ENCODE data around the gene MTMR10.
A peak's percentile ranks its signal among the peaks of the same experiment; 100 is the strongest.

Gene MTMR10

DNA sequence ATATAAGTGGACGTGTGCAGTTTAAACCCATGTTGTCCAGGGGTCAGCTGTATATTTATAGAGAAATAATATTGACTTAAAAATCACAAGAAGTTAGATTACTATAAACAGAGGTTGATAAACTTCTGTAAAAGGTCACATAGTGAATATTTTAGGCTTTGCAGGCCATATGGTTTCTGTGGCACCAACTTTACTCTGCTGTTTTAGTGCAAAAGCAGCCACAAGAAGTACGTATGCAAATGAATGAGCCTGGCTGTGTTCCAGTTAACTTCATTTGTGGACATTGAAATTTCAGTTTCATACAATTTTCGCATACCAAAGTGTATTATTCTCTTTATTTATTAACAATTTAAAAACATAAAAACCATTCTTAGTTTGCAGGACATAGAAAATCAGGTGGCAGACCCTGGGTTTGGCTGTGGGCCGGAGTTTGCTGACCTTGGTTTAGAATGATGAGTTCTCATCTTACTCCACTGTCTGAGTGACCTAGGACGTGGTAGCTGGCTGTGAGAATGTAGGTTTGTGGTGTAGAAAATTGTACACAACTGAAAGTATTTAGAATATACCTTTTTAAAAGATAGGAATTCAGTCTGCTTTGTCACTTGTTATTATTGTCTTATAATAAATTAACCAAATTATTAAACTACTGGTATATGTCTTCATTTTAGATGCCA, 71.4 kb downstream of the MTMR10 start:
- no peak for DNase-seq

DNA sequence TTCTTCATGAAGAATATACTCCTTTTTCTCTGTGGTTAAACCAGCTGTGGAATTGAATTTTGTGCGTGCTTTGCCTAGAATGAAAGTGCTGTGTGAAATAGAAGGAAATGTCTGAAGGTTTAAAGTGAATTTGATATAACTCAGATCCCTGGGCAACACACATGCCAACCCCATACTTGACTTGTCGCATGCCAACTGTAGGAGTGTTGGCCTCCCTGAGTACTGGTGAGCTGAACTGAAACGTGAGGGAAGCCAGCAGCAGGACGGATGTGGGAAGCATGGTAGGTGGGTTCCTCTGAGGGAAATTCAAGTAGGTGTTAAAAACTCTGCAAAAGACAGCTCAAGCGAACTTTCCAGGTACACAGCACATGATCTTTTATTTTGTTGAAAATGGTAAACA, 73.1 kb downstream of the MTMR10 start:
- no peak for DNase-seq

DNA sequence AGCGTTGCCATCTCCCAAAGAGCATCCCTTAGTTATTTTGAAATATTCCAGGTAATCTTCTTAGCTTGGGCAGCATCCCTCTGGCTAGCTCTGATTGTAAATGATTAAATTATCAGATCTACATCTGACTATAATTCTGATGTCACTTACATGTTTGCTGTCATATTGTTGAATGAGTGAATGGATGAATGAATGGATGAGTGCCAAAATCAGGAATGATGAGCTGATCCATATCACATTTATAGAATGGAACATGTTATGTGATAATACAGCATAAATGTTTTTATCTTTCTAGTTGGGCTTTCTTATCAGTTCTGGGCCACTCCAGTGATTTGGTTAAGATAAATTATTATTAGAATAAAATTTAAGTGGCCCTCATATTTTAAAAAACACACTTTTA, 73.8 kb downstream of the MTMR10 start:
- no peak for DNase-seq

GRCh38 chr15:30917013-30917412, 74.4 kb downstream of the MTMR10 start:
- no peak for DNase-seq

DNA sequence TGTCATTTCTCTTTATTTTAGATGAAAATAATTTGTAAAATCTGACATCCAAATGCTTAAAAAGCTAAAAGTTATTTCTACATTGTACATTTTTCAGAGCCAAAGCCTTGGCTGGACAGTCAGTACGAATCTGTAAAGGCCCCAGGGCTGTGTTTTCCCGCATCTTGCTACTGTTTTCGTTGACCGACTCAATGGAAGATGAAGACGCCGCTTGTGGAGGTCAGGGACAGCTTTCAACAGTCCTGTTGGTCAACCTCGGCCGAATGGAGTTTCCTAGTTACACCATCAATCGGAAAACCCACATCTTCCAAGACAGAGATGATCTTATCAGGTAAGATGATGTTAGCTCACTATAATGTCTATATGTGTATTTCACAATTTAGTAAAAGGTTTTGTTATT, 77.7 kb downstream of the MTMR10 start:
- DNase-seq: no peak

DNA sequence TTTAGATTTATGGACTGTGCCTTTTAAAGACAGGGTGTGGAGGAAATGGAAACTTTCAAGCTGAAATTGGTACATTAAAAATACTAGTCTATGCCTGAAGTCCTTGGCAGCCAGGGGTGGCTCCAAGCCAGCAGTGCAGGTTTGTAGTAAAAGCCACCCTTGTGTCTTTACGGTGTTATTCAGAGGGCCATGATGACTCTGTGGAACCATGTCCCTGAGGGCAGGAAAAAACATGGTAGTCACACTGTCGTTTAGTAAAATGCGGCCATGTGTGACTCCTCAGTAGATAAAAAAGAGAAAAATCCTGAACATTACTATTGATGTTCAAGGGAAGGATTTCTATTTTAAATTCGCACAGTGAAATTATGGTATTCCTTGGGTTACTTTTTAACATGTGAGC, 85.1 kb downstream of the MTMR10 start:
- no peak for DNase-seq

DNA sequence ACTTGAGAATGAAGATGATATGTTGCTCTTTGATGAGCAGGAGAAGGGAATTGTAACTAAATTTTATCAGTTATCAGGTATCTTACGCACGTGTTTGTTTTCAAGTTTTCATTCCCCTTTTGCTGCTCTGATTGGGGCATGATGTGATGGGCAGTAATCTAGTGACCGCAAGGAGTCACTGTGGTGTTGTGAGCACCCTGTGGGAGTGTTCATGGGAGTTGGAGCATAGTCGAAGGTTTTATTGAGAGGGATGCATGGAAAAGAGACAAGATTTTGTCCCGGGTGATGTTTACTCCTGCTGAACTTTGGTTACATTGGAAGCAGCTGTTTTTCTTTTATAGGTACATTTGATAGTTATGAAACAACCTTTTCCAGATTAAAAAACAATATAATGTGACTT, 85.6 kb downstream of the MTMR10 start:
- DNase-seq: no peak

GRCh38 chr15:30904812-30905211, 86.6 kb downstream of the MTMR10 start:
- DNase-seq: peak; percentile 12

DNA sequence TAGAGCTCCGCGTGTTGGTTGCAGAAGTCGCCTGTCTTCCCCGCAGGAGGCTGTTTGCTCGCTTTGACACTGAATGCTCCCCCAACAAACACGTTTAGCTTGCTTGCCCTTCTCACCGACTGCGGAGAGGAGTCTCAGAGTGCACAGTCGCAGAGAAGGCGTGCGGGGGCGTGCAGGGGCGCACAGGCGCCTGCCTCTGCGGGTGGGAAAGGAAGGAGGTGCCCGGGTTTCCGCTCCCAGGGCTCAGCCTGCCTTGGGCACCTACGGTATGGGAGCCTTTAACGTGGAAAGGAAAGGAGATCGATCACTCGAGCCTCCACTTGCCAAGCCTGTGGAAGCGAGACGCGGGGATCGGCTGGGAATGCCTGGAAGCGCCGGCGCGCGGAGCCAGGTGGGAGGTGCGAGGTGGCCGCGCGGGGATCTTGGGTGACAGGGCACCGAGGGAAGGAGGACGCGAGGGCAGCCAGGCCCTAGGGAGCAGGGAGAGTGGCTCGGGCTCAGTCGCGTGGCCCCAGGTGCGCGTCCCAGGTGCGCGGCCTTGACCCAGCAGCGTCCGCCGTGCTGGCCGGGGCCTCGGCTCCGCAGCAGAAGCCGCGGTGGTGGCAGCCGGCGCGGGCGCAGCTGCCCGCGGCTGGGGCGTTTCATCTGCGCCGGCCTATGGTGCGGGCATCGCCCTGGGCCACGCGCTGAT, 87.8 kb downstream of the MTMR10 start, which contains the start of gene FAN1:
Gene FAN1 (plus strand): TSS at position 419 of the 691 bp plus-strand sequence. CDS start 749 bp downstream, outside the sequence.
- DNase-seq: peak; percentile 92

DNA sequence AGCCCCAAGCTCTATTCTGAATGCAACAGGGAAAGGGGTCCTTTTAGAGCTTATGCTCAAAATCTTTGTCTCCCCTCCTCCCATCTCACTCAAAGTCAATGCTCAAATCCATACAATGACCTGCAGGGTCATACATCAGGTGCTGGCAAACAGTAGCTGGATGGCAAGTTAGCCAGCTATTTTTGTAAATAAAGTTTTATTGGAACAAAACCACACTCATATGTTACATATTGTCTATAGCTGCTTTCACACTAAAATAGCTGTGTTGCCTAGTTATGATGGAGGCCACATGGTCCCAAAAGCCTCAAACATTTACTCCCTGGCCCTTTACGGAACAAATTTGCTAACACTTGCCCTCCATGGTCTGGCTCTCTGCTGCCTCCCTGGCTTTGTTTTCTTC, 89.5 kb downstream of the MTMR10 start:
- no peak for DNase-seq

- no peak for DNase-seq
These were observed 95.2 kb downstream of the MTMR10 start for GRCh38 chr15:30896211-30896606.

DNA sequence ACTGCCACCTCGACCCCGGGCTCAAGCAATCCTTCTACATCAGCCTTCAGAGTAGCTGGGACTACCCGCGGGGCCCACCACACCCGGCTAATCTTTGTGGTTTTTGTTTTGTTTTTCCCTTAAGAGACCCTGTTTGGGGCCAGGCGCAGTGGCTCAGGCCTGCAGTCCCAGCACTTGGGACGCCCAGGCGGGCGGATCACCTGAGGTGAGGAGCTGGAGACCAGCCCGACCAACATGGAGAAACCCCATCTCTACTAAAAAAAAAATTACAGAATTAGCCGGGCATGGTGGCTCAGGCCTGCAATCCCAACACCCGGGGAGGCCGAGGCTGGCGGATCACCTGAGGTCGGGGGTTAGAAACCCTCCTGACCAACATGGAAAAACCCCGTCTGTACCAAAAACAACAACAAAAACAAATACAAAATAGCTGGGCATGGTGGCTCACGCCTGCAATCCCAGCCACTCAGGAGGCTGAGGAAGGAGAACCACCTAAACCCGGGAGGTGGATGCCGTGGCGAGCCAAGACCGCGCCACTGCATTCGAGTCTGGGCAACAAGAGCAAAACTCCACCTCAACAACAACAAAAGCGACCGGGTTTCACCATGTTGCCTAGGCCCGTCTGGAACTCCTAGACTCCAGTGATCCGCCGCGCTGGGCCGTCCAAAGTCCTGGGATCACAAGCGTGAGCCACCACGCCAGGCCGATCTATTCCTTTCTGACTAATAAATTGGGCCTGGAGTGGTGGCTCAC, 95.8 kb downstream of the MTMR10 start:
- DNase-seq: no peak

DNA sequence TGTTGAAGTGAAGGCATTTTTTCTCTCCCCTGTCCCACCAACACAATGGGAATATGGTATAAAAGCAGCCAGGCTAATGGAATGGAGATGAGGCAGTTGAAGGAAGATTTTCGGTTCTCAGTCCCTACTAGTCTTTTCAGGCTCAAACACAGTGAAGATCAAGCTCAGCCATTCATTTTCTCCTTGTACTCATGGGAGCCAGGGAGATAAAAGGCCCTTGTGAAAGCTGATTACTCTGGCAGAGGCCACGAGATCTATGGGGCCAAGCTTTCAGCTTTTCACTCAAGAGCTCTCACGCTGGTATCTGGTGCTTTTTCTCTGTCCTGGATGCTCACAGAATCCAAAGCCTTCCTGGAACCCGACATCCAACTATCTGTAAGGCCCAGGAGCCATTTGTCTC, 102.2 kb downstream of the MTMR10 start:
- DNase-seq: no peak

Data from hematopoietic multipotent progenitor cell treated with erythropoietin and hydrocortisone succinate and interleukin-3 and kit ligand, for 6 days (in vitro differentiated cells).